IPS DF 6.9 (cell line): ENCODE measurements around the gene SOS2.
"Not testable (repeated sequence)": the region's sequence is repeated elsewhere in the genome, so short reads cannot be mapped to it uniquely, and the experiment has no call there.

Experiments
- DNase-seq: peaks from one replicate; pipeline ENCODE4 v3.0.0-alpha.2; 2013; ENCODE audit warnings: low read depth, low spot score
- H3K27ac ChIP-seq: one replicate; pipeline ENCODE4 v1.5.1; 2013; ENCODE audit warnings: low read length, control low read depth
- H3K27me3 ChIP-seq: 2 replicates; pipeline ENCODE4 v1.6.1; 2013; ENCODE audit warnings: mild to moderate bottlenecking, low read length; ENCODE audit not compliant: control insufficient read depth, insufficient read depth
- H3K36me3 ChIP-seq: 2 replicates; pipeline ENCODE4 v1.6.1; 2013; ENCODE audit warnings: low read length; ENCODE audit not compliant: control insufficient read depth, insufficient read depth
- H3K4me1 ChIP-seq: 2 replicates; pipeline ENCODE4 v1.6.1; 2013; ENCODE audit warnings: low read length; ENCODE audit not compliant: control insufficient read depth, insufficient read depth
- H3K4me3 ChIP-seq: 2 replicates; pipeline ENCODE4 v1.5.1; 2013; ENCODE audit warnings: mild to moderate bottlenecking, low read length
- H3K9me3 ChIP-seq: 2 replicates; pipeline ENCODE4 v1.6.1; 2013; ENCODE audit warnings: low read length, inconsistent platforms; ENCODE audit not compliant: control insufficient read depth, insufficient read depth
- WGBS: extraction: QIAGEN DNeasy Blood & Tissue Kit; methylation state at CpG from one replicate; pipeline ENCODE4 v1.1.7; 2013; ENCODE audit warnings: mixed read lengths, missing lambda C conversion rate; ENCODE audit not compliant: insufficient read length, insufficient coverage; 5-methylcytosine and 5-hydroxymethylcytosine counted together

SOS2 gene

DNA sequence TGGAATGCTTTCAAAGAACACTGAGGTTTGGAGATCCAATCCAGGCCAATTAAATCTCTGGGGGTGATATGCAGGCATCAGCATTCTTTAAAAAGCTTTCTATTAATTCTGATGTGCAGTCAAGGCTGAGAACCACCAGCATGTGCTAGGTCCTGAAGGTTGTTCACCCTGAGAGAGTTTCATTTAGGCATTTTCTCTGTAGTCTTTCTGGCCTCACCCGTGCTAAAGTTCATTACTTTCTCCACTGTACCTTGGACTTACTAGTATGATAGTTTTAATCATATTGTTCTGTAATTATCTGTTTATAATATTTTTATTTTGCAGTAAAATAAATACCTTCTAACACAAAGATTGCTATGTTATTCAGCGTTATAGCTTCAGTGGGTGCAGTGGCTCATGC lies 32.9 kb downstream of the SOS2 start:
- DNase-seq, result no peak
- Histone ChIP-seq H3K9me3 (no peaks in the 10 kb centered on the region), H3K27me3 (no peaks in the 10 kb centered on the region), H3K4me1 (no peaks in the 10 kb centered on the region), H3K4me3 (no peak overlapping the region), H3K27ac (no peak overlapping the region), H3K36me3 (no peaks in the 10 kb centered on the region)
- no CpG with 5 or more reads among the region's 2 CpGs for WGBS

DNA sequence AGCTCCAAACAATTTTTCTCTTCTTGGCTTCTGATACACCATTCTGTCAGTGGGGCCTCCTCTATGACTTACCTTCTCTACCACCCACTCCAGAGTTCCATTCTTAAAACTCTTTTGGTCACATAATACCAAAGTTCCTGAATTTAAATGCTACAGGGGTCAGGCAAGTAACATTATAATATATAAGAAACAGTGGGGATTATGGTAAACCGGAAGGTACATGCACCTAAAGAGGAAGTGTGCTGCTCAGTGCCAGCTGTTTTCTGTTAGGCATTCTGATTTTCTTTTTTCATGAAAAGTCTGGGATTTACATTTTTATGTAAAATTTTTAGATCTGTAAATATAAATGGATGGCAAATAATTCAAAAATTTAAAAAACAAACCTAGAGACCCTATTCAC lies 39.9 kb downstream of the SOS2 start:
- H3K4me3 ChIP-seq, result no peak overlapping the region
- no peaks in the 10 kb centered on the region for H3K4me1 ChIP-seq
- no peak for DNase-seq
- H3K27me3 ChIP-seq, result no peaks in the 10 kb centered on the region
- no peak overlapping the region for H3K27ac ChIP-seq
- WGBS, result no CpG with 5 or more reads among the region's 1 CpG
- H3K9me3 ChIP-seq, result no peaks in the 10 kb centered on the region
- H3K36me3 ChIP-seq, result no peaks in the 10 kb centered on the region

DNA sequence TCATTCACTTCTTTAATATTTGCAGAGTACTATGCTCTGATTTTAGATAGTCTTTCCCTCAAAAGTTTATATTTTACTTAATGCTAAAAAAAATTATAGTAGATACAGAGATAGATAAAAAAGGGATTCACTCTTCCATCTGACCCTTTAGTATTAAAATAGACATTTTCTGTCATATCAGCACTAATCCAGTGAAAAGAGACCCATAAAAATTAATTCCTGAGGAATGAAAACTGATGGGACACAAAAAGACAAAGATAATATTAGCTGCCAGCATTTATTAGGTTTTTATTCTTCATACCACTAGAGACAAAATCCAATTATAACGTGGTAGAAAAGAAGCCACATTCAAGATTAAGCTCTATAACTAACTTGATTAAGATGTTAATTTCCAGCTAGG lies 45.3 kb downstream of the SOS2 start:
- no CpG with 5 or more reads among the region's 1 CpG for WGBS
- H3K9me3 ChIP-seq, result no peaks in the 10 kb centered on the region
- no peaks in the 10 kb centered on the region for H3K4me1 ChIP-seq
- H3K4me3 ChIP-seq, result no peak overlapping the region
- H3K36me3 ChIP-seq, result no peaks in the 10 kb centered on the region
- no peak for DNase-seq
- H3K27me3 ChIP-seq, result no peaks in the 10 kb centered on the region
- H3K27ac ChIP-seq, result no peak overlapping the region

DNA sequence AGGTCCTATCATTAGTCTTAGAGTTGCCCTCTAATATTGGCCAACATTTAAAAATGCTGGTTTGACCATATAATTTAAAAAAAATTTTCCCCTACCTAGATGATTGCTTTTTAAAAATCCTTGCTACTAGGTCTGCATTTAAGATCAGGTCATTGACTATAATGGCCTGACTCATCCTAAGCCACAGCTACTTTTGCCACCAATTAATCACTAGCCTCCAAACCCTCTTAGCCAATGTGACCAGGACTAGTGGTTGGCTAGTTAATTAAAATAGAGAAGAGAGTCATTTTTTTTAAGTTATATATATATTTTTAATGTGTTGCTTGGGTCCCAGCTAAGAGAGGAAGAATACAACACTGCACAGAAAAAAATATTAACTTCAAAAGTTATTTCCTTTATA lies 57.5 kb downstream of the SOS2 start:
- no peak for DNase-seq
- Histone ChIP-seq H3K9me3 (no peaks in the 10 kb centered on the region), H3K27me3 (no peaks in the 10 kb centered on the region), H3K27ac (no peak overlapping the region), H3K36me3 (no peaks in the 10 kb centered on the region), H3K4me1 (no peaks in the 10 kb centered on the region), H3K4me3 (no peak overlapping the region)

DNA sequence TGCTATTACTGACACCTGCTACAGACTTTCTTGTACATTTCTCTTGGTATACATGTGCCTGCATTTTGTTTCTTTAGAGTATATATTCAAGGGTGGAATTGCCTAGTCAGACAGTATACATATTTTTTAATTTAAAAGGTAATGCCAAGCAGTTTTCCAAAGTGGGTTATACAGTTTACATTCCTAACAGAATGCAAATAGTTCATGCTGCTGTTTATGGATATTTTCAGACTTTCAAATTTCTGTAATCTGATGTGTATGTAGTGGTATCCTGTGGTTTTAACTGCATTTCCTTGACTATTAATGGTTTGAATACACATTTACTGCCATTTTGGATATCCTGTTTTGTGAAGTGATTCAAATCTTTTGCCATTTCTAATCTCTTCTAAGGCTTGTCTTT lies 59.5 kb downstream of the SOS2 start:
- H3K9me3 ChIP-seq, result no peaks in the 10 kb centered on the region
- H3K27ac ChIP-seq, result no peak overlapping the region
- H3K4me3 ChIP-seq, result no peak overlapping the region
- H3K4me1 ChIP-seq, result no peaks in the 10 kb centered on the region
- H3K27me3 ChIP-seq, result no peaks in the 10 kb centered on the region
- no peaks in the 10 kb centered on the region for H3K36me3 ChIP-seq
- no peak for DNase-seq

DNA sequence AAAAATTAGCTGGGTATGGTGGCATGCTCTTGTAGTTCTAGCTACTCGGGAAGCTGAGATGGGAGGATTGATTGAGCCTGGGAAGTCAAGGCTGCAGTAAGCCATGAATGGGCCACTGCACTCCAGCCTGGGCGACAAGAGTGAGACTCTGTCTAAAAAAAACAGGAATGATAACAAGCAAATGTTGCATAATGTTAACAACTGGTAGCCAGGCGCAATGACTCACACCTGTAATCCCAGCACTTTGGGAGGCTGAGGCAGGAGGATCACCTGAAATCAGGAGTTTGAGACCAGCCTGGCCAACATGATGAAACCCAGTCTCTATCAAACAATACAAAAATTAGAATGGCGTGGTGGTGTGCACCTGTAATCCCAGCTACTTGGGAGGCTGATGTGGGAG lies 64.0 kb downstream of the SOS2 start:
- not testable (repeated sequence) for DNase-seq, H3K27me3 ChIP-seq, H3K4me3 ChIP-seq, H3K4me1 ChIP-seq, H3K9me3 ChIP-seq, H3K36me3 ChIP-seq, H3K27ac ChIP-seq
- WGBS, result no CpG with 5 or more reads among the region's 4 CpGs

DNA sequence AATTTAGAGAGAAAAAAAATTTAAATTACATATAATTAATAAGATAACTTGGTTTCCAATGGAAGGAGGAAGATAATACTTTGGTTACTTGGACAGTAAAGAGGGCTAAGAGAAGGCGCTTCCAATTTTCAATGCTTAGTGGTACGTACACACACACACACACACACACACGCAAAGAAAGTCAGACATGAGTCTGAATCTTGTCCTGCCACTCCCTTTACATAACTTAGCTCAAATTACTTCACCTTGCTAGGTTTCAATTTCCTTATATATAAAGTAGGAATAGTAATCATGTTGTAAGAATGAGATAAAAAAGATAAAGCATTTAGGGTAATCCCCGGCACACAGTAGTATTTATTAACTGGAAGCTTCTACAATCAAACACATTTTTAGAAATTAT lies 75.3 kb downstream of the SOS2 start:
- Histone ChIP-seq H3K27ac (no peak overlapping the region), H3K4me1 (no peaks in the 10 kb centered on the region), H3K36me3 (no peaks in the 10 kb centered on the region), H3K4me3 (no peak overlapping the region), H3K27me3 (no peaks in the 10 kb centered on the region), H3K9me3 (no peaks in the 10 kb centered on the region)
- DNase-seq, result no peak
- no CpG with 5 or more reads among the region's 4 CpGs for WGBS

DNA sequence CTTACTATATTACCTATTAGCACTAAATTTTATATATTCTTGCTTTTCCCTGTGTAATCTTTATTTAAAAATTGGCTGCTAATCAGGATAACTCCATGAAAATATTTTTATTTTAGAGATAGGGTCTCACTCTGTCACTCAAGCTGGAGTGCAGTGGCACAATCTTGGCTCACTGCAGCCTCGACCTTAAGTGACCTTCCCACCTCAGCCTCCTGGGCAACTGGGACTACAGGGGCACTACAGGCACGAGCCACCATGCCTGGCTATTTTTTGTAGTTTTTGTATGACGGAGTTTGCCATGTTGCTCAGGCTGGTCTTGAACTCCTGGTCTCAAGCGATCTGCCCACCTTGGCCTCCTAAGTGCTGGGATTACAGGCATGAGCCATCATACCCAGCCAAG lies 82.6 kb downstream of the SOS2 start:
- Histone ChIP-seq H3K4me3 (no peak overlapping the region), H3K36me3 (no peaks in the 10 kb centered on the region), H3K9me3 (no peaks in the 10 kb centered on the region), H3K4me1 (no peaks in the 10 kb centered on the region), H3K27ac (no peak overlapping the region), H3K27me3 (no peaks in the 10 kb centered on the region)
- no CpG with 5 or more reads among the region's 4 CpGs for WGBS
- DNase-seq, result no peak

DNA sequence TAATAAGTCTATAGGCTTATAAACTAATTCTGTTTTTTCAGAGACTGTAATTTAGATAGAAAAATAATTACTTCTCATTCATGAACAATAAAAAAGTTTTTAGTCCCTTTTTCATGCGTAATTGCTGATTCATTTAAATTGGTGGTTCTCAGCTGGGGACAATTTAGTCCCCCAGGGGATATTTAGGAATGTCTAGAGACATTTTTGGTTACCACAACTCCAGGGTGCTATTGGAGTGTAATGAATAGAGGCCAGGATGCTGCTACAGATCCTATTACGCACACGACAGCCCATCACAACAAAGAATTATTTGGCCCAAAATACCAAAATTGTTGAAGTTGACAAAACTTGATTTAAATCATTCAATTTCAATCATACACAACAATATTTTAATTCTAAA lies 92.2 kb downstream of the SOS2 start:
- no peaks in the 10 kb centered on the region for H3K36me3 ChIP-seq
- no peaks in the 10 kb centered on the region for H3K9me3 ChIP-seq
- H3K4me1 ChIP-seq, result no peaks in the 10 kb centered on the region
- H3K27ac ChIP-seq, result no peak overlapping the region
- no peak overlapping the region for H3K4me3 ChIP-seq
- H3K27me3 ChIP-seq, result no peaks in the 10 kb centered on the region
- no CpG with 5 or more reads among the region's 3 CpGs for WGBS
- DNase-seq, result no peak

DNA sequence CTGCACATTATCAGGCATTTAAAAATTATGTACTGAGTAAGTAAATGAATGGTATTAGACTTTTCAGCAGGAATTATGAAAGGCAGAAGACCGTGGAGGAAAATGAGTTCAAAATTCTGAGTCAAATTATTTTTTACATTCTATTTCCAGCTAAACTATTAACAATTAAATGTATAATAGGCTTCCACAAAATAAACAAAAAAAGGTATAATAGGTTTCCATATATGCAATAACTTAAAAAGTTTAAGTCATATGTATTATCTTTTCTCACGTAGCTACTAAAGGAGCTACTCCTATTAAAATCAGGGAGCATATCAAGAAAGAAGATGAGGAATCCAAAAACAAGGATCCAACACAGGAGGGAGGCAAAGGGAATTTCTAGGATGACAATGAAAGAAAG lies 103.6 kb downstream of the SOS2 start:
- WGBS, result no CpG with 5 or more reads among the region's 2 CpGs
- Histone ChIP-seq H3K27ac (no peak overlapping the region), H3K4me3 (no peak overlapping the region), H3K27me3 (no peaks in the 10 kb centered on the region), H3K36me3 (no peaks in the 10 kb centered on the region), H3K4me1 (no peaks in the 10 kb centered on the region), H3K9me3 (no peaks in the 10 kb centered on the region)
- DNase-seq, result no peak

DNA sequence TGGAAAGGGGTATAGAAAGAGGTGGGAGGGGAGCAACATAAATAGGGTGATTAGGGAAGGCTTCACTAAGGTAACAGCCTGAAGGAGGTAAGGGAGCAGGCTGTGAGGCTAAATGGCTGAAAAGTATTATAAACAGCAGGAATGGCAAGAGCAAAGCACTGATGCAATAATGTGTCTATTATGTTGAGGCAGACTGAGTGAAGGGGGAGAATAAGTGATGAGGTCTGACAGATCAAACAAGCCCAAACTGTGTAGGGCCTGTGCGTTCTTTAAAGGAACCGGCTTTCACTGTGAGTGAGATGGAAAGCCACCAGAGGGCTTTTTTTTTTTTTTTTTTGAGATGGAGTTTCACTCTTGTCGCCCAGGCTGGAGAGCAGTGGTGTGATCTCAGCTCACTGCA lies 108.3 kb downstream of the SOS2 start:
- WGBS, result no CpG with 5 or more reads among the region's 3 CpGs
- H3K36me3 ChIP-seq, result no peaks in the 10 kb centered on the region

More for the DNA sequence above, 108.3 kb downstream of the SOS2 start:
- Histone ChIP-seq H3K4me3 (no peak overlapping the region), H3K9me3 (no peaks in the 10 kb centered on the region), H3K27me3 (no peaks in the 10 kb centered on the region), H3K27ac (no peak overlapping the region), H3K4me1 (no peaks in the 10 kb centered on the region)
- no peak for DNase-seq
